KMS-11 (cell line): Measurements from ENCODE around the gene SORCS1.

ENCODE experiments used
- H2AFZ ChIP-seq: fragments of 200-600 bp; sonication (generic); 2 replicates; pipeline ENCODE4 v1.6.1; 2016; ENCODE audit warnings: antibody characterized with exemption, mixed run types, low read depth
- H3K27ac ChIP-seq: fragments of 200-600 bp; sonication (generic); 2 replicates; pipeline ENCODE4 v1.6.1; 2016; ENCODE audit warnings: mild to moderate bottlenecking, mixed run types
- H3K27me3 ChIP-seq: fragments of 200-600 bp; sonication (generic); 2 replicates; pipeline ENCODE4 v1.6.1; 2017; ENCODE audit warnings: mild to moderate bottlenecking, low read depth, mixed run types, moderate library complexity; ENCODE audit not compliant: insufficient read depth
- H3K36me3 ChIP-seq: fragments of 200-600 bp; sonication (generic); 2 replicates; pipeline ENCODE4 v1.6.1; 2017; ENCODE audit warnings: mild to moderate bottlenecking, mixed run types; ENCODE audit not compliant: insufficient read depth
- H3K4me1 ChIP-seq: fragments of 200-600 bp; sonication (generic); 2 replicates; pipeline ENCODE4 v1.6.1; 2016; ENCODE audit warnings: mild to moderate bottlenecking, low read depth, mixed run types; ENCODE audit not compliant: poor library complexity, severe bottlenecking
- H3K4me2 ChIP-seq: fragments of 200-600 bp; sonication (generic); 2 replicates; pipeline ENCODE4 v1.7.0; 2016; ENCODE audit warnings: mild to moderate bottlenecking, mixed run types
- H3K4me3 ChIP-seq: fragments of 200-600 bp; sonication (generic); IDR thresholded peaks from 2 replicates; pipeline ENCODE4 v1.6.1; 2017; ENCODE audit warnings: low read depth, low read length, mixed read lengths; ENCODE audit not compliant: insufficient read depth
- H3K79me2 ChIP-seq: fragments of 200-600 bp; sonication (generic); 2 replicates; pipeline ENCODE4 v1.6.1; 2016; ENCODE audit warnings: low read depth, mixed run types; ENCODE audit not compliant: insufficient read depth
- H3K9ac ChIP-seq: fragments of 200-600 bp; sonication (generic); 2 replicates; pipeline ENCODE4 v1.6.1; 2016; ENCODE audit warnings: mild to moderate bottlenecking, mixed run types
- H4K20me1 ChIP-seq: fragments of 200-600 bp; sonication (generic); 2 replicates; pipeline ENCODE4 v1.6.1; 2016; ENCODE audit warnings: mild to moderate bottlenecking, mixed run types; ENCODE audit not compliant: insufficient read depth
- TF ChIP-seq, protein P1 (sequence below): fragments of 200-600 bp; sonication (generic); conservative IDR thresholded peaks from 2 replicates; pipeline ENCODE4 v1.6.1; 2017; ENCODE audit warnings: low read depth, mild to moderate bottlenecking, antibody characterized with exemption, low read length, moderate library complexity, mixed read lengths

SORCS1 gene

GRCh38 chr10:106563384-106563783 is 601.1 kb downstream of the SORCS1 start:
- H3K4me3 ChIP-seq = no peak overlapping the region
- no peaks in the 10 kb centered on the region for H4K20me1 ChIP-seq
- no peak overlapping the region for H2AFZ ChIP-seq
- H3K9ac ChIP-seq = no peak overlapping the region
- H3K27me3 ChIP-seq = no peaks in the 10 kb centered on the region
- no peak overlapping the region for H3K4me2 ChIP-seq
- no peaks in the 10 kb centered on the region for H3K79me2 ChIP-seq
- H3K27ac ChIP-seq = no peak overlapping the region
- TF ChIP-seq, protein P1, sequence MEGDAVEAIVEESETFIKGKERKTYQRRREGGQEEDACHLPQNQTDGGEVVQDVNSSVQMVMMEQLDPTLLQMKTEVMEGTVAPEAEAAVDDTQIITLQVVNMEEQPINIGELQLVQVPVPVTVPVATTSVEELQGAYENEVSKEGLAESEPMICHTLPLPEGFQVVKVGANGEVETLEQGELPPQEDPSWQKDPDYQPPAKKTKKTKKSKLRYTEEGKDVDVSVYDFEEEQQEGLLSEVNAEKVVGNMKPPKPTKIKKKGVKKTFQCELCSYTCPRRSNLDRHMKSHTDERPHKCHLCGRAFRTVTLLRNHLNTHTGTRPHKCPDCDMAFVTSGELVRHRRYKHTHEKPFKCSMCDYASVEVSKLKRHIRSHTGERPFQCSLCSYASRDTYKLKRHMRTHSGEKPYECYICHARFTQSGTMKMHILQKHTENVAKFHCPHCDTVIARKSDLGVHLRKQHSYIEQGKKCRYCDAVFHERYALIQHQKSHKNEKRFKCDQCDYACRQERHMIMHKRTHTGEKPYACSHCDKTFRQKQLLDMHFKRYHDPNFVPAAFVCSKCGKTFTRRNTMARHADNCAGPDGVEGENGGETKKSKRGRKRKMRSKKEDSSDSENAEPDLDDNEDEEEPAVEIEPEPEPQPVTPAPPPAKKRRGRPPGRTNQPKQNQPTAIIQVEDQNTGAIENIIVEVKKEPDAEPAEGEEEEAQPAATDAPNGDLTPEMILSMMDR = no peak
- no peaks in the 10 kb centered on the region for H3K4me1 ChIP-seq
- no peaks in the 10 kb centered on the region for H3K36me3 ChIP-seq

DNA sequence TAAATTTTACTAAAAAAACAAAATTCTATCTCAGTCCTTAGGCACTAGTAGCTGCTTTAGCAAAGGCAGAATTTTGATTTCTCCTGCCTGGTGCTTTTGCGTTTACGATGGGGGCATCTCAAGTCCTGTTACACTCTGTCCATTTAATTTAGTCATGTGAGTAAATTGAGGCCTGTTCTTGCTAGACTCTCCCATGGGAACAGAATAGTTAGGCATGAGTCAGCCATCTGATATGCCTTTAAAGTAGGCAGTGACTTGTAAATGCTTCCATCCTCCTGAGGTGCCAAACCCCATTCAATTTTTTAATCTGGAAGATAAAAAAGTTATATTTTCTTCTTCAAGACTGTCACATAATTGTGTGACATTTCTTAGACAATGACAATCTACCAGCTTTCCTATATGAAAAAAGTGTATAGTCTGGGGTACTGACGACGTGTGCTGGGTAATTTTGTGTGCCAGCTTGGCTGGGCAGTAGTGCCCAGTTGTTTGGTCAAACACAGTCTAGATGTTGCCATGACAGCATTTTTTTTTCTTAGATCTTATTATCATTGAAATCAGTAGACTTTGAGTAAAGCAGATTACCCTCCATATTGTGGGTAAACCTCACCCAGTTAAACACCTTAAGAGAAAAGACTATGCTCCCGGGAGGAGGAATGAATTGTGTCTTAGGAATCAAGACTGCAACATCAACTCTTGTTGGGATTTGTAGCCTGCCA is 603.4 kb downstream of the SORCS1 start:
- no peak overlapping the region for H3K9ac ChIP-seq
- H3K4me2 ChIP-seq = no peak overlapping the region
- TF ChIP-seq, protein P1 = no peak
- no peaks in the 10 kb centered on the region for H4K20me1 ChIP-seq
- H3K4me1 ChIP-seq = no peaks in the 10 kb centered on the region
- H3K4me3 ChIP-seq = no peak overlapping the region
- no peak overlapping the region for H2AFZ ChIP-seq
- H3K27ac ChIP-seq = no peak overlapping the region
- H3K27me3 ChIP-seq = no peaks in the 10 kb centered on the region
- no peaks in the 10 kb centered on the region for H3K79me2 ChIP-seq
- H3K36me3 ChIP-seq = no peaks in the 10 kb centered on the region

- Histone ChIP-seq H3K4me1 (no peaks in the 10 kb centered on the region), H3K79me2 (no peaks in the 10 kb centered on the region), H3K27me3 (no peaks in the 10 kb centered on the region), H3K27ac (no peak overlapping the region), H4K20me1 (no peaks in the 10 kb centered on the region), H3K4me2 (no peak overlapping the region), H3K9ac (no peak overlapping the region), H3K36me3 (no peaks in the 10 kb centered on the region), H3K4me3 (no peak overlapping the region), H2AFZ (no peak overlapping the region)
- TF ChIP-seq, protein P1 = no peak
These were observed 605.1 kb downstream of the SORCS1 start for GRCh38 chr10:106559442-106559841.

DNA sequence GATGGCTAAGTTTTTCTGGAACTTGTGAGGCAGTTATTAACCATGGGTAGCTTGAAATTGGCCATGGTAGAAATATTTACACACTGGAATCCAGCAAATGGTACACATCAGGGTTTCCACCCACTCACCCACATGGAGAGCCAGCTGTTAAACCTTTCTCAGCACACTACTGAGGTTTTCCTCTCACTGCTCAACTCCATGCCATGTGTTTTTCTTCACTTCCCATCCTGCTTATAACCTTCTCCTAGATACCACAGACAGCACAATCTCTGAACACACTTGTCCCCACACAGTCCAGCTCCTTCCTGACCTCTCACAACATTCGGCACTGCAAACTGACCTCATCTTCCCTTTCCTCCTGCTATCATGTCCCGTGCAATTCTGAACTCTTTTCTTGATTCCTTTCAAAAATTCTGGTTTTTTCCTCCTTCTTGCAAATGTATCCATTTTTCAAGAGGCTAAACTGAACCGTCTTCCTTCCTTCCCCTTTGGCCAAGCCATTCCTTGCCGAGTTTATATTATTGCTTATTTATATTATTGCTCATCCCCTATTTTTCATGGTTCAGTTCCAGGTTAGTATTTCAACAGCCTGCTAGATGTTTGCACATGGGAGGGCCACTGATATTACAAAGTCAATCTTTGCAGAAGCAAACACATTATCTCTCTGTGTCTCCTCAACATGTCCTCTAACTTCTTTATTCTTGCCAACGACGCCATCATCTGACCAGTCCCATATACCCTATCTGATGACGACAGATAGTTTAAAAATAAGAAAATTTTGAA is 606.4 kb downstream of the SORCS1 start:
- Histone ChIP-seq H3K4me2 (no peak overlapping the region), H3K4me1 (no peaks in the 10 kb centered on the region), H3K79me2 (no peaks in the 10 kb centered on the region), H3K27me3 (no peaks in the 10 kb centered on the region), H3K36me3 (no peaks in the 10 kb centered on the region), H3K4me3 (no peak overlapping the region), H3K27ac (no peak overlapping the region), H3K9ac (no peak overlapping the region), H2AFZ (no peak overlapping the region), H4K20me1 (no peaks in the 10 kb centered on the region)
- TF ChIP-seq, protein P1 = no peak
